ENCODE data around the gene CRIM1. TPM values are rescaled to one million over a fixed set of nuclear protein-coding genes. Genes with fewer than 3 reads are reported as not detected.

The CRIM1 gene
- total and polyA plus RNA-seq, 2 of the 8 experiments (the other 6 are each of a cell fraction or from before 2014, with no cell fraction given) = 9.4 to 28.4 TPM

DNA sequence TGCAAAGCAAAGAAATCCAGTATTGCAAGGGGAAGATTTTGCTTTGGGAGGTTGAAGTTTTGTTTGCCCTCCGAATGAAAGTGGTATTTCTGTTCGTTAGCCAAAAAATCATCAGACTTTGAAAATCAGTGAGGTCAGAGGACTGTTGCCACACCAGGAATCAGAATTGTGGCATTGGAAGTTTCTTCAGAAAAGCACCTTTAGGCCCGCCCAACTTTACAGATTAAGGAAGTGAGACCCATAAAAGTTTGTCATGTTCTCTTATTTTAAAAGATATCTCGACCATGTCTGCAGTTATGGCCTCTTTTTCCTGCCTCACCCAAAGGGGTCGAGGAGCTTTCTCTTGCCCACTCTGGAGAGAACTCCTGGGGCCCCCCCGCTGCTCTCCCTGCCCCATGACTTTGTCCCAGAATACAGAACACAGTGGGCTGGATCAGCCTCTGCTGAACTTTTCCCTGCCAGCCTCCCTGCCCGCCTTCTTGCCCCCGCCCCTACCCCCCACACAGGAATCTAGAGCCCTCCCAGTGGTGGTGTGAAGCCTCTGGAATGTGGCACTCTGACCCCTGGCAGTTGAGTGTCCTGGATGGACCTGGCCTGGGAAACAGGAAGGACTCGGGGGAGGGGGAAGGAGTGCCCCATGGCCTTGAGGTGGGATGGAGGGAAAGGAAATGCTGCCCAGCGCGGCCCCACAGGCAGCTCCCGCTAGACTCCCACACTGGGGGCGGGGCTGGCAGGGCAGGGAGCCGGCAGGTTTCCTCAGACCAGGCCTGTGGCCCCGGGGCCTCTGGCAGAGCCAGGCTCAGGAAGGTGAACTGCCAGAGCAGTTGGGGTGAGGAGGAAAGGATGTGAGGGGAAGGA is 25.3 kb downstream of the CRIM1 start (continued):
- TF ChIP-seq HDAC2 (IDR thresholded peaks at IDR 0.05; ENCODE audit: borderline replicate concordance in 1 of 2, low read depth in 2 of 2, low read length in 2 of 2) (peak in 1 of 2 experiments; percentile 73; a peak in 1 of 4 replicates), HDAC6 (IDR thresholded peaks at IDR 0.05; ENCODE audit: low read depth, low read length) (no peak), SP1 (IDR thresholded peaks at IDR 0.05; ENCODE audit: low read depth, low read length) (peak; percentile 52; the same call in 1 of the 2 replicates), CHD7 (IDR thresholded peaks at IDR 0.05; ENCODE audit: insufficient replicate concordance, low read length) (no peak), ASH2L (IDR thresholded peaks at IDR 0.05; ENCODE audit: low read length) (peak; percentile 71), CHD1 (IDR thresholded peaks at IDR 0.05; ENCODE audit: low read depth, low read length) (no peak), RNF2 (IDR thresholded peaks at IDR 0.05; ENCODE audit: borderline replicate concordance, low read depth, low read length, missing control alignments, poor library complexity, severe bottlenecking) (no peak), SIRT6 (IDR thresholded peaks at IDR 0.05; ENCODE audit: low read length) (no peak), SP4 (IDR thresholded peaks at IDR 0.05; ENCODE audit: low read length) (no peak)
